Measurements from ENCODE around the gene OTOG.

GRCh38 chr11:17695454-17696441, 148.7 kb downstream of the OTOG start:
- TF ChIP-seq EZH2 (IDR thresholded peaks at IDR 0.05; ENCODE audit: borderline replicate concordance, low read length) = no peak
- TF ChIP-seq, protein P1, sequence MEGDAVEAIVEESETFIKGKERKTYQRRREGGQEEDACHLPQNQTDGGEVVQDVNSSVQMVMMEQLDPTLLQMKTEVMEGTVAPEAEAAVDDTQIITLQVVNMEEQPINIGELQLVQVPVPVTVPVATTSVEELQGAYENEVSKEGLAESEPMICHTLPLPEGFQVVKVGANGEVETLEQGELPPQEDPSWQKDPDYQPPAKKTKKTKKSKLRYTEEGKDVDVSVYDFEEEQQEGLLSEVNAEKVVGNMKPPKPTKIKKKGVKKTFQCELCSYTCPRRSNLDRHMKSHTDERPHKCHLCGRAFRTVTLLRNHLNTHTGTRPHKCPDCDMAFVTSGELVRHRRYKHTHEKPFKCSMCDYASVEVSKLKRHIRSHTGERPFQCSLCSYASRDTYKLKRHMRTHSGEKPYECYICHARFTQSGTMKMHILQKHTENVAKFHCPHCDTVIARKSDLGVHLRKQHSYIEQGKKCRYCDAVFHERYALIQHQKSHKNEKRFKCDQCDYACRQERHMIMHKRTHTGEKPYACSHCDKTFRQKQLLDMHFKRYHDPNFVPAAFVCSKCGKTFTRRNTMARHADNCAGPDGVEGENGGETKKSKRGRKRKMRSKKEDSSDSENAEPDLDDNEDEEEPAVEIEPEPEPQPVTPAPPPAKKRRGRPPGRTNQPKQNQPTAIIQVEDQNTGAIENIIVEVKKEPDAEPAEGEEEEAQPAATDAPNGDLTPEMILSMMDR (conservative IDR thresholded peaks at IDR 0.05 in 1 of 2, IDR thresholded peaks at IDR 0.05 in 1 of 2; ENCODE audit: extremely low read depth in 1 of 2, insufficient read depth in 1 of 2, low read depth in 1 of 2, low read length in 2 of 2) = no peak
